Mesendoderm (in vitro differentiated cells): ENCODE results near the gene SMAP2.

ENCODE experiments used
- DNase-seq: peaks from one replicate; pipeline ENCODE4 v3.0.0; 2013
- H2AK5ac ChIP-seq: 2 replicates; pipeline ENCODE4 v1.6.1; 2013; ENCODE audit warnings: low read length, inconsistent platforms
- H2BK120ac ChIP-seq: 2 replicates; pipeline ENCODE4 v1.6.1; 2013; ENCODE audit warnings: low read depth, mild to moderate bottlenecking, low read length, moderate library complexity, mixed read lengths
- H2BK15ac ChIP-seq: replicated peaks from 2 replicates; pipeline ENCODE4 v1.6.1; 2013; ENCODE audit warnings: low read depth, mild to moderate bottlenecking, moderate library complexity
- H2BK5ac ChIP-seq: 2 replicates; pipeline ENCODE4 v1.6.1; 2013; ENCODE audit warnings: low read length, inconsistent platforms
- H3K18ac ChIP-seq: 2 replicates; pipeline ENCODE4 v1.6.1; 2013; ENCODE audit warnings: mild to moderate bottlenecking, low read length, mixed read lengths
- H3K23ac ChIP-seq: one replicate; pipeline ENCODE4 v1.6.1; 2013; ENCODE audit warnings: low read length
- H3K27ac ChIP-seq: 2 replicates; pipeline ENCODE4 v1.5.1; 2013; ENCODE audit warnings: low read depth, mild to moderate bottlenecking, inconsistent platforms, low read length, moderate library complexity
- H3K27me3 ChIP-seq: 2 replicates; pipeline ENCODE4 v1.6.1; 2013; ENCODE audit warnings: low read length, control low read depth, mild to moderate bottlenecking, inconsistent platforms; ENCODE audit not compliant: insufficient read depth, poor library complexity
- H3K36me3 ChIP-seq: 2 replicates; pipeline ENCODE4 v1.6.1; 2013; ENCODE audit warnings: low read length, inconsistent platforms; ENCODE audit not compliant: control insufficient read depth, insufficient read depth
- H3K4ac ChIP-seq: one replicate; pipeline ENCODE4 v1.6.1; 2013; ENCODE audit warnings: low read depth, mild to moderate bottlenecking, low read length, moderate library complexity
- H3K4me1 ChIP-seq: 2 replicates; pipeline ENCODE4 v1.6.1; 2013; ENCODE audit warnings: low read depth, low read length, inconsistent platforms; ENCODE audit not compliant: control insufficient read depth
- H3K4me2 ChIP-seq: 2 replicates; pipeline ENCODE4 v1.6.1; 2013; ENCODE audit warnings: low read length
- H3K4me3 ChIP-seq: 2 replicates; pipeline ENCODE4 v1.5.1; 2013; ENCODE audit warnings: mild to moderate bottlenecking, low read length
- H3K56ac ChIP-seq: one replicate; pipeline ENCODE4 v1.6.1; 2013; ENCODE audit warnings: low read length
- H3K79me1 ChIP-seq: 2 replicates; pipeline ENCODE4 v1.6.1; 2013; ENCODE audit warnings: low read length, inconsistent platforms
- H3K79me2 ChIP-seq: 2 replicates; pipeline ENCODE4 v1.6.1; 2013; ENCODE audit warnings: mild to moderate bottlenecking, low read length; ENCODE audit not compliant: control insufficient read depth, insufficient read depth
- H3K9ac ChIP-seq: 2 replicates; pipeline ENCODE4 v1.6.1; 2013; ENCODE audit warnings: low read length, inconsistent platforms
- H4K5ac ChIP-seq: one replicate; pipeline ENCODE4 v1.6.1; 2013; ENCODE audit warnings: low read length
- H4K8ac ChIP-seq: one replicate; pipeline ENCODE4 v1.6.1; 2013; ENCODE audit warnings: low read depth, mild to moderate bottlenecking, control low read depth, low read length, moderate library complexity
- WGBS: extraction: QIAGEN DNeasy Blood & Tissue Kit; methylation state at CpG from one replicate; pipeline ENCODE4 v1.1.7; 2013; ENCODE audit warnings: low lambda C conversion rate, missing lambda C conversion rate; ENCODE audit not compliant: insufficient coverage; ENCODE audit errors: extremely low coverage; 5-methylcytosine and 5-hydroxymethylcytosine counted together

Gene SMAP2

DNA sequence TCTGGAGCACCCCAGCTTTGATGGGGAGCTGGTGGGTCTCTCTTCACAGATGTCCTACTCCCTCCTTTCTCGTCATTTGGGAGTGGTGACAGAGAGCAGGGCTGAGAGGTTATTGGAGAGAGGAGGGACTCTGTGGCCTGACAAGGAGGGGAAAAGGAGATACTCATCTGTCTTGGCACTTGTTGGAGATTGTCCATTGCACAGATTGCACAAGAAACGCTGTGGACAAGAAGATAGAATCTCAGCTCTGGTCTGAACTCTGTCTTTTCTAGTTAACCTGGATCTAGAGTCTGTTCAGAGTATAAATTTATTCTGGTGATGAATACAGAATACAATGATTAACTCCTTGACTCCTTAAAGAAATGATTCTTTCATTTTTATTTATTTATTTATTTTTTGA is 22.4 kb upstream of the SMAP2 start:
- no peak overlapping the region for H2BK5ac ChIP-seq
- no peak for DNase-seq
- no peak overlapping the region for H3K27ac ChIP-seq
- no peaks in the 10 kb centered on the region for H3K79me1 ChIP-seq
- no peak overlapping the region for H3K56ac ChIP-seq
- WGBS = no CpG with 5 or more reads among the region's 2 CpGs
- H4K8ac ChIP-seq = no peak overlapping the region
- no peak overlapping the region for H3K4me3 ChIP-seq
- no peak overlapping the region for H3K4ac ChIP-seq
- no peaks in the 10 kb centered on the region for H3K27me3 ChIP-seq
- H3K79me2 ChIP-seq = no peaks in the 10 kb centered on the region
- no peak overlapping the region for H3K9ac ChIP-seq
- H3K36me3 ChIP-seq = no peaks in the 10 kb centered on the region
- H2AK5ac ChIP-seq = no peak overlapping the region
- no peak overlapping the region for H3K4me2 ChIP-seq
- H3K4me1 ChIP-seq = no peaks in the 10 kb centered on the region
- H2BK15ac ChIP-seq = no peak overlapping the region
- H3K18ac ChIP-seq = no peak overlapping the region
- H4K5ac ChIP-seq = no peak overlapping the region
- no peak overlapping the region for H2BK120ac ChIP-seq
- no peak overlapping the region for H3K23ac ChIP-seq

DNA sequence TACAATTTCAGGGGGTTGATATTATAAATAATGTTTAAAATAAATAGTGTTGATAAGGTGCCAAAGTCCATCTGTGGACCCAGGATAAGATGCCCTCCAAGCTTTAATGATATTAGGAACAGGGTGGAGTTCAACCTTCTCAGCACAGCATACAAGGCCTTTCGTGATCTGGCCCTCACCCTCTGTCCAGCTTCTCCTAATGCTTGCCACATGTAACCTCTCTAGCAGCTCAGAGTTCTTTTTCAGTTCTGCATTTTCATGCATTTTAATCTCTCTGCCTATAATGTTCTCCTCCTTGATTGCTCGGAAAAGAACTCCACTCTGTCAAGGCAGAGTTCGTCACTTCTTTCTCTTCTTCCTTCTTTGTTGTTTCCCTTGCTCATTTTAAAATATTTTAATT is 21.4 kb upstream of the SMAP2 start:
- no CpG with 5 or more reads among the region's 3 CpGs for WGBS
- Histone ChIP-seq H3K4me1 (no peaks in the 10 kb centered on the region), H3K23ac (no peak overlapping the region), H3K4me2 (no peak overlapping the region), H4K8ac (no peak overlapping the region), H3K56ac (no peak overlapping the region), H3K27ac (no peak overlapping the region), H3K4me3 (no peak overlapping the region), H3K79me1 (no peaks in the 10 kb centered on the region), H4K5ac (no peak overlapping the region), H2BK120ac (no peak overlapping the region), H3K9ac (no peak overlapping the region), H3K27me3 (no peaks in the 10 kb centered on the region), H2AK5ac (no peak overlapping the region), H3K18ac (no peak overlapping the region), H3K4ac (no peak overlapping the region), H3K79me2 (no peaks in the 10 kb centered on the region), H2BK5ac (no peak overlapping the region), H3K36me3 (no peaks in the 10 kb centered on the region), H2BK15ac (no peak overlapping the region)
- DNase-seq = no peak

DNA sequence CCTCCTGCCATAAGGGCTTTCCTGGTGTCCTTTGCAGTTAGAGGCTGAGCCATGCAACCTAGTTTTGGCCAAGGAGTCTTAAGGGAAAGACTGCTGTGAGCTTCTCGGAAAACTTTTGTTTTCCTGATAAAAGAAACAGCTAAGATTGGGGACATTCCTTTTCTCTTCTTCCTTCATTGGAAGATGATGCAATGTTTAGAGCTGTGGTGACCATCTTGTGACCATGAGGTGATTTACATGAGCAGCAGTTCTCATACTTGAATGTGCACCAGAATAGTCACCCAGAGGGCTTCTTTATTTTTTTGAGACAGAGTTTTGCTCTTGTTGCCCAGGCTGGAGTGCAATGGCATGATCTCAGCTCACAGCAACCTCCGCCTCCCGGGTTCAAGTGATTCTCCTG is 20.4 kb upstream of the SMAP2 start:
- no peaks in the 10 kb centered on the region for H3K4me1 ChIP-seq
- no peak overlapping the region for H2BK15ac ChIP-seq
- no peaks in the 10 kb centered on the region for H3K36me3 ChIP-seq
- no peak overlapping the region for H2AK5ac ChIP-seq
- no peak overlapping the region for H3K56ac ChIP-seq
- H3K27me3 ChIP-seq = no peaks in the 10 kb centered on the region
- H2BK120ac ChIP-seq = no peak overlapping the region
- H3K79me2 ChIP-seq = no peaks in the 10 kb centered on the region
- no peak overlapping the region for H4K8ac ChIP-seq
- H2BK5ac ChIP-seq = no peak overlapping the region
- H3K23ac ChIP-seq = no peak overlapping the region
- H3K4me3 ChIP-seq = no peak overlapping the region
- no peak overlapping the region for H3K27ac ChIP-seq
- no peak overlapping the region for H3K4me2 ChIP-seq
- no peaks in the 10 kb centered on the region for H3K79me1 ChIP-seq
- H4K5ac ChIP-seq = no peak overlapping the region
- no CpG with 5 or more reads among the region's 3 CpGs for WGBS
- DNase-seq = no peak
- no peak overlapping the region for H3K4ac ChIP-seq
- H3K18ac ChIP-seq = no peak overlapping the region
- no peak overlapping the region for H3K9ac ChIP-seq

DNA sequence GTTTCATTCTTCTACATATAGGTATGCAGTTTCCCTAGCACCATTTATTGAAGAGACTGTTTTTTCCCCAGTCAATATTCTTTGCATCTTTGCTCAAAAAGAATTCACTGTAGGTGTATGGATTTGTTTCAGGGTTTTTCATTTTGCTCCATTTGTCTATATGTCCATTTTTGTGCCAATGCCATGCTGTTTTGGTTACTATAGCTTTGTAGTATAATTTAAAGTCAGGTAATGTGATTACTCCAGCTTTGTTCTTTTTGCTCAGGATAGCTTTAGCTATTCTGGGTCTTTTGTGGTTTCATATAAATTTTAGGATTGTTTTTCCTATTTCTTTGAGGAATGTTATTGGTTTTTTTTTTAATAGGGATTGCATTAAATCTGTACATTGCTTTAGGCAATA is 15.9 kb upstream of the SMAP2 start:
- Histone ChIP-seq H2BK120ac (no peak overlapping the region), H3K27ac (no peak overlapping the region), H3K27me3 (no peaks in the 10 kb centered on the region), H3K4me2 (no peak overlapping the region), H3K18ac (no peak overlapping the region), H3K36me3 (no peaks in the 10 kb centered on the region), H3K9ac (no peak overlapping the region), H3K79me1 (no peaks in the 10 kb centered on the region), H3K4me1 (no peaks in the 10 kb centered on the region), H4K5ac (no peak overlapping the region), H2AK5ac (no peak overlapping the region), H2BK15ac (no peak overlapping the region), H4K8ac (no peak overlapping the region), H3K79me2 (no peaks in the 10 kb centered on the region), H3K4ac (no peak overlapping the region), H3K4me3 (no peak overlapping the region), H3K23ac (no peak overlapping the region), H2BK5ac (no peak overlapping the region), H3K56ac (no peak overlapping the region)
- DNase-seq = no peak

DNA sequence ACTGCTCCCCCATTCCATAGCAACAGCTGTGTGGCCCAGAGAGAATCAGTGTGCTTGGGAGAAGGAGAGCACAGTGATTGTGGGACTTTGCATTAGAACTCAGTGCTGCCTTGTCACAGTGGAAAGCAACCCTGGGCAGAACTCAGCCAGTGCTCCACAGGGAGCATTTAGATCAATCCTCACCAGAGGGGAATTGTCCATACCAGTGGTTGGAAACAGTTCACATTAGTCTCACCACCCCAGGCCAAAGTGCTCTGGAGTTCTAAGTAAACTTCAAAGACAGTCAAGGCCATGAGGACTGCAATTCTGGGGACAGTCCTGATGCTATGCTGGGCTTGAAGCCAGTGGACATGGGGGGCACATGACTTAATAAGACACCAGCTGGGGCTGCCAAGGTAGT is 12.9 kb upstream of the SMAP2 start:
- H4K8ac ChIP-seq = no peak overlapping the region
- H3K4me3 ChIP-seq = no peak overlapping the region
- no peaks in the 10 kb centered on the region for H3K79me2 ChIP-seq
- no peak overlapping the region for H3K18ac ChIP-seq
- no peaks in the 10 kb centered on the region for H3K36me3 ChIP-seq
- H2BK15ac ChIP-seq = no peak overlapping the region
- H2BK5ac ChIP-seq = no peak overlapping the region
- H3K79me1 ChIP-seq = no peaks in the 10 kb centered on the region
- no peak overlapping the region for H4K5ac ChIP-seq
- no peak overlapping the region for H3K9ac ChIP-seq
- no peak overlapping the region for H2BK120ac ChIP-seq
- no peak overlapping the region for H3K4me2 ChIP-seq
- no peak overlapping the region for H2AK5ac ChIP-seq
- H3K4me1 ChIP-seq = no peaks in the 10 kb centered on the region
- no peak for DNase-seq
- H3K27ac ChIP-seq = no peak overlapping the region
- no peak overlapping the region for H3K4ac ChIP-seq
- H3K56ac ChIP-seq = no peak overlapping the region
- no peaks in the 10 kb centered on the region for H3K27me3 ChIP-seq
- no peak overlapping the region for H3K23ac ChIP-seq

DNA sequence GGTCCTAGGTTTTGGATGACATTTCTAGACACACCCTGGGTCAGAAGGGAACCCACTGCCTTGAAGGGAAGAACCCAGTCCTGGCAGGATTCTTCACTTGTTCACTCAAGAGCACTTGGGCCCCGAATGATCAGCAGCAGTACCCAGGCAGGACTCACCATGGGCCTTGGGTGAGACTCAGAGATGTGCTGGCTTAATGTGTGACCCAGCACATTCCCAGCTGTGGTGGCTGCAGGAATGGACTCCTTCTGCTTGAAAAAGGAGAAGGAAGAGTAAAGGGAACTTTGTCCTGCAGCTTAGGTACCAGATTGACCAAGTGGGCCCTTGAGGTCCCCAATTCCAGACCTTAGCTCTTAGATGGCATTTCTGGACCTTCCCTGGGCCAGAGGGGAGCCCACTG is 12.3 kb upstream of the SMAP2 start:
- no CpG with 5 or more reads among the region's 1 CpG for WGBS
- no peak overlapping the region for H3K4ac ChIP-seq
- no peak overlapping the region for H2BK120ac ChIP-seq
- H2AK5ac ChIP-seq = no peak overlapping the region
- H4K5ac ChIP-seq = no peak overlapping the region
- H3K27me3 ChIP-seq = no peaks in the 10 kb centered on the region
- no peaks in the 10 kb centered on the region for H3K79me2 ChIP-seq
- H3K4me2 ChIP-seq = no peak overlapping the region
- no peak overlapping the region for H3K9ac ChIP-seq
- no peaks in the 10 kb centered on the region for H3K79me1 ChIP-seq
- H4K8ac ChIP-seq = no peak overlapping the region
- DNase-seq = no peak
- no peaks in the 10 kb centered on the region for H3K4me1 ChIP-seq
- no peak overlapping the region for H2BK15ac ChIP-seq
- no peak overlapping the region for H3K4me3 ChIP-seq
- H3K27ac ChIP-seq = no peak overlapping the region
- H3K56ac ChIP-seq = no peak overlapping the region
- no peak overlapping the region for H3K23ac ChIP-seq
- no peak overlapping the region for H3K18ac ChIP-seq
- H2BK5ac ChIP-seq = no peak overlapping the region
- no peaks in the 10 kb centered on the region for H3K36me3 ChIP-seq
